HepG2 (cell line): ENCODE data around the gene MAP1LC3B. TPM values are rescaled to one million over a fixed set of nuclear protein-coding genes. Genes with fewer than 3 reads are reported as not detected.
A peak's percentile ranks its signal among the peaks of the same experiment; 100 is the strongest.

Experiments
- AHR ChIP-seq: IDR thresholded peaks from 2 replicates; pipeline ENCODE4 v1.6.1; 2018; ENCODE audit warnings: missing genetic modification reagents, missing compliant biosample characterization
- ATF1 ChIP-seq: IDR thresholded peaks from 2 replicates; pipeline ENCODE4 v1.6.1; 2016; ENCODE audit warnings: mild to moderate bottlenecking, control low read depth
- DNMT3B ChIP-seq: conservative IDR thresholded peaks from 2 replicates; pipeline ENCODE4 v1.6.1; 2016; ENCODE audit warnings: missing biosample characterization, control low read depth
- ETV5 ChIP-seq: IDR thresholded peaks from 2 replicates; pipeline ENCODE4 v1.6.1; 2018; ENCODE audit warnings: missing biosample characterization, missing genetic modification reagents, inconsistent platforms, borderline replicate concordance
- GTF2F1 ChIP-seq: fragments of 150-350 bp; IDR thresholded peaks from 2 replicates; pipeline ENCODE4 v1.6.1; 2014; ENCODE audit warnings: low read length
- IKZF1 ChIP-seq: fragments of 450-650 bp; IDR thresholded peaks from 2 replicates; pipeline ENCODE4 v1.7.1; 2016
- JUNB ChIP-seq: sonication (generic); formaldehyde crosslinking; IDR thresholded peaks from 2 replicates; pipeline ENCODE4 v1.8.0; 2022; ENCODE audit warnings: missing genetic modification reagents, mild to moderate bottlenecking, borderline replicate concordance
- KDM5A ChIP-seq: fragments of 200-600 bp; sonication (generic); IDR thresholded peaks from 2 replicates; pipeline ENCODE4 v1.7.0; 2018; ENCODE audit warnings: antibody characterized with exemption, mild to moderate bottlenecking, low read length, borderline replicate concordance
- KDM5B ChIP-seq: sonication (generic); formaldehyde crosslinking; IDR thresholded peaks from 2 replicates; pipeline ENCODE4 v1.4.0; 2020; ENCODE audit warnings: missing genetic modification reagents, mild to moderate bottlenecking, borderline replicate concordance
- MIER3 ChIP-seq: IDR thresholded peaks from 2 replicates; pipeline ENCODE4 v1.6.1; 2016; ENCODE audit warnings: missing compliant biosample characterization, borderline replicate concordance
- PLRG1 ChIP-seq: fragments of 450-650 bp; conservative IDR thresholded peaks from 2 replicates; pipeline ENCODE4 v1.6.1; 2016
- SAFB2 ChIP-seq: sonication (generic); formaldehyde crosslinking; IDR thresholded peaks from 2 replicates; pipeline ENCODE4 v1.5.1; 2020; ENCODE audit warnings: missing genetic modification reagents, low read depth, mild to moderate bottlenecking, borderline replicate concordance
- SMAD3 ChIP-seq: sonication (generic); formaldehyde crosslinking; IDR thresholded peaks from 2 replicates; pipeline ENCODE4 v1.4.0; 2020; ENCODE audit warnings: missing genetic modification reagents
- SP1 ChIP-seq, 2 experiments: fragments of 450-650 bp in 1 of 2; sonication (generic) in 1 of 2; formaldehyde crosslinking in 1 of 2; IDR thresholded peaks; 2 replicates each; pipeline versions ENCODE4 v1.4.0 to v1.6.1; 2016 to 2020; ENCODE audit warnings: missing genetic modification reagents in 1 of 2
- ZBTB4 ChIP-seq: sonication (generic); formaldehyde crosslinking; IDR thresholded peaks from 2 replicates; pipeline ENCODE4 v1.4.0; 2020; ENCODE audit warnings: missing genetic modification reagents, mild to moderate bottlenecking, borderline replicate concordance
- ZFP37 ChIP-seq: sonication (generic); formaldehyde crosslinking; IDR thresholded peaks from 2 replicates; pipeline ENCODE4 v1.4.0; 2020; ENCODE audit warnings: missing genetic modification reagents, borderline replicate concordance
- ZFP91 ChIP-seq: sonication (generic); formaldehyde crosslinking; IDR thresholded peaks from 2 replicates; pipeline ENCODE4 v1.9.0; 2022; ENCODE audit warnings: missing genetic modification reagents, mild to moderate bottlenecking, borderline replicate concordance
- ZNF17 ChIP-seq: sonication (generic); formaldehyde crosslinking; IDR thresholded peaks from 2 replicates; pipeline ENCODE4 v1.5.0; 2020; ENCODE audit warnings: mild to moderate bottlenecking, missing genetic modification reagents
- ZNF264 ChIP-seq: sonication (generic); formaldehyde crosslinking; IDR thresholded peaks from 2 replicates; pipeline ENCODE4 v1.4.0; 2020; ENCODE audit warnings: missing genetic modification reagents
- ZNF331 ChIP-seq: sonication (generic); formaldehyde crosslinking; IDR thresholded peaks from 2 replicates; pipeline ENCODE4 v1.4.0; 2020; ENCODE audit warnings: missing genetic modification reagents
- ZNF335 ChIP-seq: sonication (generic); formaldehyde crosslinking; IDR thresholded peaks from 2 replicates; pipeline ENCODE4 v1.4.0; 2020; ENCODE audit warnings: missing genetic modification reagents
- ZNF354B ChIP-seq: sonication (generic); formaldehyde crosslinking; IDR thresholded peaks from 2 replicates; pipeline ENCODE4 v1.8.0; 2022; ENCODE audit warnings: mild to moderate bottlenecking, missing genetic modification reagents
- ZNF367 ChIP-seq: sonication (generic); formaldehyde crosslinking; IDR thresholded peaks from 2 replicates; pipeline ENCODE4 v1.4.0; 2020; ENCODE audit warnings: missing genetic modification reagents, borderline replicate concordance
- ZNF567 ChIP-seq: sonication (generic); formaldehyde crosslinking; IDR thresholded peaks from 2 replicates; pipeline ENCODE4 v1.8.1; 2023; ENCODE audit warnings: mild to moderate bottlenecking, missing genetic modification reagents, borderline replicate concordance
- ZNF605 ChIP-seq: sonication (generic); formaldehyde crosslinking; IDR thresholded peaks from 2 replicates; pipeline ENCODE4 v1.8.0; 2022; ENCODE audit warnings: mild to moderate bottlenecking, missing genetic modification reagents
- ZNF619 ChIP-seq: sonication (generic); formaldehyde crosslinking; IDR thresholded peaks from 2 replicates; pipeline ENCODE4 v1.4.0; 2020; ENCODE audit warnings: mild to moderate bottlenecking, missing genetic modification reagents
- ZNF672 ChIP-seq: sonication (generic); formaldehyde crosslinking; IDR thresholded peaks from 2 replicates; pipeline ENCODE4 v1.8.1; 2022; ENCODE audit warnings: missing genetic modification reagents
- ZNF746 ChIP-seq: sonication (generic); formaldehyde crosslinking; IDR thresholded peaks from 2 replicates; pipeline ENCODE4 v1.8.0; 2022; ENCODE audit warnings: mild to moderate bottlenecking, missing genetic modification reagents
- ZSCAN12 ChIP-seq: sonication (generic); formaldehyde crosslinking; IDR thresholded peaks from 2 replicates; pipeline ENCODE4 v1.9.0; 2021; ENCODE audit warnings: mild to moderate bottlenecking, missing genetic modification reagents
- polyA plus RNA-seq, 8 experiments: library from polyadenylated mRNA; depleted of rRNA in 3 of 8; stranded (reverse) in 7 of 8; unstranded in 1 of 8; fragments of >200 nt; fragmentation: Illumina TruSeq in 4 of 8; extraction: Trizol in 4 of 8; gene quantifications; 2 replicates each; pipeline versions ENCODE4 v1.2.1 to v1.2.3, GENCODE V29; 2011 to 2016; ENCODE audit warnings: low read depth in 4 of 8, missing spikeins in 1 of 8, mixed read lengths in 1 of 8; ENCODE audit not compliant: insufficient read depth in 1 of 8
- total RNA-seq, 5 experiments: library from RNA; depleted of rRNA; stranded (reverse); fragments of >200 nt; fragmentation: Illumina TruSeq; extraction: Trizol; gene quantifications; 2 replicates each; pipeline ENCODE4 v1.2.3, GENCODE V29; 2016; ENCODE audit warnings: low read depth in 1 of 5

The MAP1LC3B gene
- total and polyA plus RNA-seq, 2 of the 13 experiments (the other 11 are each of a cell fraction or from before 2014, with no cell fraction given): 15.7 to 37.4 TPM

GRCh38 chr16:87383505-87384161 lies 8.5 kb upstream of the MAP1LC3B start, which contains the start of gene FBXO31 (continued):
- no peak for TF ChIP-seq ZBTB4 (CRISPR knock-in tag)
- peak; percentile 91; the same call in 1 of the 2 replicates for TF ChIP-seq KDM5B (CRISPR knock-in tag)
- TF ChIP-seq ZNF605 (CRISPR knock-in tag): no peak
- TF ChIP-seq PLRG1: no peak
- no peak for TF ChIP-seq ZNF354B (CRISPR knock-in tag)
- peak; percentile 65; the same call in 1 of the 2 replicates for TF ChIP-seq ZNF335
- peak; percentile 78; the same call in 1 of the 2 replicates for TF ChIP-seq SMAD3
- TF ChIP-seq ZNF264 (CRISPR knock-in tag): peak; percentile 91
- no peak for TF ChIP-seq IKZF1
- TF ChIP-seq ATF1: no peak; the same call in 1 of the 2 replicates
- peak; percentile 87; the same call in 1 of the 2 replicates for TF ChIP-seq ZNF619 (CRISPR knock-in tag)
- TF ChIP-seq ZNF331: peak; percentile 98
- no peak; the same call in none of the 2 replicates for TF ChIP-seq ZNF367
- no peak for TF ChIP-seq ZNF17 (CRISPR knock-in tag)
- TF ChIP-seq SAFB2 (CRISPR knock-in tag): peak; percentile 81; the same call in 1 of the 2 replicates
- TF ChIP-seq MIER3 (CRISPR knock-in tag): peak; percentile 93
- TF ChIP-seq AHR: no peak; the same call in 1 of the 2 replicates
- TF ChIP-seq ZNF746 (CRISPR knock-in tag): peak; percentile 98
- no peak for TF ChIP-seq SP1 (IDR thresholded peaks at IDR 0.05)
- TF ChIP-seq SP1 (CRISPR knock-in tag; IDR thresholded peaks at IDR 0.05): peak; percentile 88
- peak; percentile 97 for TF ChIP-seq ETV5 (CRISPR knock-in tag)
- peak; percentile 93 for TF ChIP-seq ZFP91 (CRISPR knock-in tag)
- no peak for TF ChIP-seq KDM5A
- peak; percentile 19; the same call in 1 of the 2 replicates for TF ChIP-seq GTF2F1
- peak; percentile 88 for TF ChIP-seq ZFP37 (CRISPR knock-in tag)
- no peak for TF ChIP-seq ZSCAN12 (CRISPR knock-in tag)
- peak; percentile 56; the same call in 1 of the 2 replicates for TF ChIP-seq ZNF567
- no peak; the same call in 1 of the 2 replicates for TF ChIP-seq DNMT3B (CRISPR knock-in tag)
- 0 out of 2 replicates have a peak, but pooled peaks have one; percentile 77 for TF ChIP-seq ZNF672 (CRISPR knock-in tag)
- no peak for TF ChIP-seq JUNB (CRISPR knock-in tag)
